ENCODE results near the gene SLC12A4.
"Not testable (repeated sequence)": the region's sequence is repeated elsewhere in the genome, so short reads cannot be mapped to it uniquely, and the experiment has no call there.

Gene SLC12A4

GRCh38 chr16:68003031-68003430 lies 34.6 kb upstream of the SLC12A4 start:
- peak; percentile 1 for DNase-seq (ENCODE audit: low spot score)
- TF ChIP-seq, protein P1, sequence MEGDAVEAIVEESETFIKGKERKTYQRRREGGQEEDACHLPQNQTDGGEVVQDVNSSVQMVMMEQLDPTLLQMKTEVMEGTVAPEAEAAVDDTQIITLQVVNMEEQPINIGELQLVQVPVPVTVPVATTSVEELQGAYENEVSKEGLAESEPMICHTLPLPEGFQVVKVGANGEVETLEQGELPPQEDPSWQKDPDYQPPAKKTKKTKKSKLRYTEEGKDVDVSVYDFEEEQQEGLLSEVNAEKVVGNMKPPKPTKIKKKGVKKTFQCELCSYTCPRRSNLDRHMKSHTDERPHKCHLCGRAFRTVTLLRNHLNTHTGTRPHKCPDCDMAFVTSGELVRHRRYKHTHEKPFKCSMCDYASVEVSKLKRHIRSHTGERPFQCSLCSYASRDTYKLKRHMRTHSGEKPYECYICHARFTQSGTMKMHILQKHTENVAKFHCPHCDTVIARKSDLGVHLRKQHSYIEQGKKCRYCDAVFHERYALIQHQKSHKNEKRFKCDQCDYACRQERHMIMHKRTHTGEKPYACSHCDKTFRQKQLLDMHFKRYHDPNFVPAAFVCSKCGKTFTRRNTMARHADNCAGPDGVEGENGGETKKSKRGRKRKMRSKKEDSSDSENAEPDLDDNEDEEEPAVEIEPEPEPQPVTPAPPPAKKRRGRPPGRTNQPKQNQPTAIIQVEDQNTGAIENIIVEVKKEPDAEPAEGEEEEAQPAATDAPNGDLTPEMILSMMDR (IDR thresholded peaks at IDR 0.05; ENCODE audit: extremely low read depth, insufficient read depth, missing control alignments): no peak
- in situ Hi-C loops (cut with MboI; ENCODE audit: low pct_unique_long_range_greater_than_20kb, low sequenced_read_pairs, unreplicated experiment): no loop called here

DNA sequence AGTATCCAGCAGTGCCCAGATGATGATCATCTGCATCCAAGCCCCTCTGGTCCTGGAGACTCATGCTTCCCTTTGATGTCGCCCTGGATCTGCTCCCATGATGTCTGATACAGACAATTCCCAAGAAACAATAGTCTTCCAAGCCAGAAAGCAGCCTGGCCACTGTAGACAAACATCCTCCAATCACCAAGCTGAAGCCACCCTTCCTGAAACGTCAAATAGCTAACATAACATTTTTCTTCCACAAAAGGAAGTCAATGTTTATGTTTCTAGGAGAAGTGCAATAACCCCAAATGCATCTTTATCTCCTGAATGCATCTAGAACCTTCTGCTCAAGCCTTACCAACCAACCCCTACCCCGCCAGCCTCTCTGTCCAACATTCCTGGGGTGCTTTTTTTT lies 32.0 kb upstream of the SLC12A4 start:
- TF ChIP-seq, protein P1 (IDR thresholded peaks at IDR 0.05; ENCODE audit: extremely low read depth, insufficient read depth, missing control alignments): no peak
- DNase-seq (ENCODE audit: low spot score): no peak
- in situ Hi-C loops (cut with MboI; ENCODE audit: low pct_unique_long_range_greater_than_20kb, low sequenced_read_pairs, unreplicated experiment): no loop called here

- TF ChIP-seq, protein P1 (IDR thresholded peaks at IDR 0.05; ENCODE audit: extremely low read depth, insufficient read depth, missing control alignments): no peak
- no peak for DNase-seq (ENCODE audit: low spot score)
- in situ Hi-C loops (cut with MboI; ENCODE audit: low pct_unique_long_range_greater_than_20kb, low sequenced_read_pairs, unreplicated experiment): no loop called here
Observed at GRCh38 chr16:67999985-68000384, 31.5 kb upstream of the SLC12A4 start.

DNA sequence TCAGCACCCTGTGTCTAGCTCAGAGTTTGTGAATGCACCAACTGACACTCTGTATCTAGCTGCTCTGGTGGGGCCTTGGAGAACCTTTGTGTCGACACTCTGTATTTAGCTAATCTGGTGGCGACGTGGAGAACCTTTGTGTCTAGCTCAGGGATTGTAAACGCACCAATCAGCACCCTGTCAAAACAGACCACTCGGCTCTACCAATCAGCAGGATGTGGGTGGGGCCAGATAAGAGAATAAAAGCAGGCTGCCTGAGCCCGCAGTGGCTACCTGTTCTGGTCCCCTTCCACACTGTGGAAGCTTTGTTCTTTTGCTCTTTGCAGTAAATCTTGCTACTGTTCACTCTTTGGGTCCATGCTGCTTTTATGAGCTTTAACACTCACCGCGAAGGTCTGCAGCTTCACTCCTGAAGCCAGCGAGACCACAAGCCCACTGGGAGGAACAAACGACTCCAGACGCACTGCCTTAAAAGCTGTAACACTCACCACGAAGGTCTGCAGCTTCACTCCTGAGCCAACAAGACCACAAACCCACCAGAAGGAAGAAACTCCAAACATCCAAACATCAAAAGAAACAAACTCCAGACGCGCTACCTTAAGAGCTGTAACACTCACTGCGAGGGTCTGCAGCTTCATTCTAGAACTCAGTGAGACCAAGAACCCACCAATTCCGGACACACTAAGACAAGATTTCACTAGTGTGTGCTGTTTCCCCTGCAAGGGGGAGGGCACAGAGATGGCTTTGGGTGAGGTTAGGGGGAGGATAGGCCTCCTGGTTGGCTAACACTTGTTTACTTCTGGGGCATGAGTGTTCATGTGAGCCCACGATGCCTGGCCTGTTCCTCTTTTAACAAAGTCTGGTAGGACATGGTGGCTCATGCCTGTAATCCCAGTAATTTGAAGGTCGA lies 30.6 kb upstream of the SLC12A4 start, which contains the start of gene DPEP2:
TSS of gene DPEP2 (minus strand) at position 706 of the 910 bp plus-strand sequence. CDS start 6,272 bp downstream, outside the sequence.
- DNase-seq (ENCODE audit: low spot score); in situ Hi-C loops (cut with MboI; ENCODE audit: low pct_unique_long_range_greater_than_20kb, low sequenced_read_pairs, unreplicated experiment): not testable (repeated sequence)

- in situ Hi-C loops (cut with MboI; ENCODE audit: low pct_unique_long_range_greater_than_20kb, low sequenced_read_pairs, unreplicated experiment); DNase-seq (ENCODE audit: low spot score): not testable (repeated sequence)
Observed at GRCh38 chr16:67998231-67998778, 29.9 kb upstream of the SLC12A4 start.

GRCh38 chr16:67996666-67997065 lies 28.2 kb upstream of the SLC12A4 start:
- TF ChIP-seq, protein P1 (IDR thresholded peaks at IDR 0.05; ENCODE audit: extremely low read depth, insufficient read depth, missing control alignments): no peak
- in situ Hi-C loops (cut with MboI; ENCODE audit: low pct_unique_long_range_greater_than_20kb, low sequenced_read_pairs, unreplicated experiment): no loop called here
- DNase-seq (ENCODE audit: low spot score): peak; percentile 4

DNA sequence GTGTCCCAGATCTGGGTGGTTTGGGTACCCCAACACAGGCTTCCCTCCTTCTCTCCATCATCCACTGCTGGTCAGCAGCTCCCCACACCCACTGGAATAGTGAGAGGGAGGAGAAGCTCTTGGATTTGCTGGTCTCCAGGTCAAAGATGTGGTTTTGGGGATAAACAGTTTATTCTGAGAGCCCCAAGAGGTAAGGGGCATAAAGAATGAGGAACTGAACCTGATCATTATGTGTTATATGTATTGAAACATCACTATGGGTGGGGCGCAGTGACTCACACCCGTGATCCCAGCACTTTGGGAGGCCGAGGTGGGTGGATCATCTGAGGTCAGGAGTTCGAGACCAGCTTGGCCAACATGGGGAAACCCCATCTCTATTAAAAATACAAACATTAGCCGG lies 27.0 kb upstream of the SLC12A4 start:
- TF ChIP-seq, protein P1 (IDR thresholded peaks at IDR 0.05; ENCODE audit: extremely low read depth, insufficient read depth, missing control alignments): no peak
- DNase-seq (ENCODE audit: low spot score): peak; percentile 52
- in situ Hi-C loops (cut with MboI; ENCODE audit: low pct_unique_long_range_greater_than_20kb, low sequenced_read_pairs, unreplicated experiment): no loop called here

- in situ Hi-C loops (cut with MboI; ENCODE audit: low pct_unique_long_range_greater_than_20kb, low sequenced_read_pairs, unreplicated experiment); DNase-seq (ENCODE audit: low spot score): not testable (repeated sequence)
Observed at GRCh38 chr16:67994040-67994408, 25.6 kb upstream of the SLC12A4 start.

Measured in GM13977 (cell line).